Activated B cell treated with CpG ODN at 0.5 μM for 24 hours (primary cell): ENCODE measurements around the gene PGAM2. TPM values are rescaled to one million over a fixed set of nuclear protein-coding genes. Genes with fewer than 3 reads are reported as not detected.

ENCODE experiments used
- ATAC-seq: fragments of 200-7000 bp; cut with Tn5 transposase; one replicate; pipeline ENCODE4 v1.10.0; 2021; ENCODE audit warnings: low read depth, mild to moderate bottlenecking, moderate library complexity
- CTCF ChIA-PET: fragments of 350-600 bp; sonication (Branson Sonifier 250); formaldehyde crosslinking; loops from one replicate; lab custom pipeline; 2021; ENCODE audit warnings: antibody characterized with exemption; lab: Charles Lee
- POLR2A ChIA-PET: fragments of 350-600 bp; sonication (Branson Sonifier 250); formaldehyde crosslinking; loops from one replicate; lab custom pipeline; 2021; ENCODE audit warnings: antibody characterized with exemption; lab: Charles Lee
- DNase-seq: peaks from one replicate; pipeline ENCODE4 v3.0.0; 2022
- H3K27ac Mint-ChIP-seq: one replicate; pipeline ENCODE4 v1.8.0; 2020; ENCODE audit warnings: mixed read lengths
- H3K27me3 Mint-ChIP-seq: one replicate; pipeline ENCODE4 v1.8.0; 2021; ENCODE audit warnings: mixed read lengths
- H3K36me3 Mint-ChIP-seq: one replicate; pipeline ENCODE4 v1.8.0; 2021; ENCODE audit warnings: low read depth, mixed read lengths
- H3K4me1 Mint-ChIP-seq: one replicate; pipeline ENCODE4 v1.8.0; 2021; ENCODE audit warnings: mixed read lengths
- H3K4me3 Mint-ChIP-seq: one replicate; pipeline ENCODE4 v1.8.0; 2020; ENCODE audit warnings: mild to moderate bottlenecking, mixed read lengths
- H3K9me3 Mint-ChIP-seq: one replicate; pipeline ENCODE4 v1.8.0; 2020; ENCODE audit warnings: mixed read lengths
- intact Hi-C: fragments of 100-400 bp; cut with micrococcal nuclease; formaldehyde crosslinking; loops from one replicate; pipeline ENCODE4 v1.15.1; 2024
- total RNA-seq: library from RNA; stranded (reverse); gene quantifications from 2 replicates; pipeline ENCODE4 v1.2.3, GENCODE V29; 2022
- TF ChIP-seq, protein P1 (sequence below): fragments of 200-600 bp; IDR thresholded peaks from one replicate; pipeline ENCODE4 v1.8.0; 2022; ENCODE audit warnings: antibody characterized with exemption, mild to moderate bottlenecking

PGAM2 gene
- total RNA-seq, 1 donor from 2014 or later = 1.2 TPM

- intact Hi-C loops = loop anchor here (1.0 kb wide), 1 partner anchor 484 kb away; no protein-coding TSS in a partner anchor
- H3K9me3 Mint-ChIP-seq = no peaks in the 10 kb centered on the region
- peaks cover 54% of the 10 kb centered on the region for H3K4me1 Mint-ChIP-seq
- POLR2A ChIA-PET = interaction anchor here (0.7 to 3.5 kb wide), 14 partner anchors 13 to 66 kb away, joined by 3 to 52 read pairs (median 7); partner anchors contain the start of genes DBNL, PGAM2 and POLD2
- H3K27ac Mint-ChIP-seq = peak overlapping the region; percentile 96
- no peaks in the 10 kb centered on the region for H3K27me3 Mint-ChIP-seq
- H3K4me3 Mint-ChIP-seq = peak overlapping the region; percentile 89
- H3K36me3 Mint-ChIP-seq = peaks cover 45% of the 10 kb centered on the region
- ATAC-seq = no peak
- CTCF ChIA-PET = interaction anchor here (0.8 to 1.2 kb wide), 5 partner anchors 9 to 120 kb away, joined by 3 to 5 read pairs (median 3); partner anchors contain the start of genes POLD2 and YKT6
- no peak for DNase-seq
- TF ChIP-seq, protein P1, sequence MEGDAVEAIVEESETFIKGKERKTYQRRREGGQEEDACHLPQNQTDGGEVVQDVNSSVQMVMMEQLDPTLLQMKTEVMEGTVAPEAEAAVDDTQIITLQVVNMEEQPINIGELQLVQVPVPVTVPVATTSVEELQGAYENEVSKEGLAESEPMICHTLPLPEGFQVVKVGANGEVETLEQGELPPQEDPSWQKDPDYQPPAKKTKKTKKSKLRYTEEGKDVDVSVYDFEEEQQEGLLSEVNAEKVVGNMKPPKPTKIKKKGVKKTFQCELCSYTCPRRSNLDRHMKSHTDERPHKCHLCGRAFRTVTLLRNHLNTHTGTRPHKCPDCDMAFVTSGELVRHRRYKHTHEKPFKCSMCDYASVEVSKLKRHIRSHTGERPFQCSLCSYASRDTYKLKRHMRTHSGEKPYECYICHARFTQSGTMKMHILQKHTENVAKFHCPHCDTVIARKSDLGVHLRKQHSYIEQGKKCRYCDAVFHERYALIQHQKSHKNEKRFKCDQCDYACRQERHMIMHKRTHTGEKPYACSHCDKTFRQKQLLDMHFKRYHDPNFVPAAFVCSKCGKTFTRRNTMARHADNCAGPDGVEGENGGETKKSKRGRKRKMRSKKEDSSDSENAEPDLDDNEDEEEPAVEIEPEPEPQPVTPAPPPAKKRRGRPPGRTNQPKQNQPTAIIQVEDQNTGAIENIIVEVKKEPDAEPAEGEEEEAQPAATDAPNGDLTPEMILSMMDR = no peak
Observed at GRCh38 chr7:44081266-44081748, 15.9 kb upstream of the PGAM2 start.

DNA sequence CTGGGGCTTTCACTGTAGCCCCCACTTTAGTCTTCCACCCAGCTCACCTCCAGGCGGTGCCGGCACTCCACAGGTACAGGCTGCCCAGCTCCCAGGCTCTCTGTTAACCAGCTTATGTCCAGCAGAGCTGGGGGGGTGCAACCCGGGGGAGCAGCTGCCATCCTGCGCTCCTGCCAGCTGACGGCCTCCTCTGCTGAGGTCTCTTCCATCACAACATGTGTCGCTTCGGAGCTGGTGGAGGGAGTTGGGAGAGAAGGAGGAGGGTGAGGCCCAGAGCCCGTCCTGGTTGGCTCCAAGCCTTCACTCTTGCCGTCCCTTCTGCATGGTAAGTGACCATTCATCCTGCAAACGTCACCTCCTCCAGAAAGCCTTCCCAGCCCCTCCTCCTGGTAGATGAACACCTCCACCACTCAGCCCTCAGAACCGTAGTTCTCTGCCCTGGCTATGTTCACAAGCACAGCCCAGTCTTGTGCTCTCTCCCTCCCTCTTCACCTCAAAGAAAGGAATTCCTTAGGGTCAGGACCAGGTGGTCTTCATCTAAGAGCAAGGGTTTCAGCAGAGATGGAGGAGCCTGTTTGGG is 15.4 kb upstream of the PGAM2 start:
- peak overlapping the region; percentile 89 for H3K4me3 Mint-ChIP-seq
- TF ChIP-seq, protein P1 = no peak
- POLR2A ChIA-PET = interaction anchor here (0.7 to 3.5 kb wide), 13 partner anchors 8 to 67 kb away, joined by 3 to 52 read pairs (median 7); partner anchors contain the start of genes DBNL, PGAM2 and POLD2

GRCh38 chr7:44080118-44080517 is 14.8 kb upstream of the PGAM2 start:
- intact Hi-C loops = no loop called here
- no peaks in the 10 kb centered on the region for H3K9me3 Mint-ChIP-seq

More for the DNA sequence above, 15.4 kb upstream of the PGAM2 start:
- Mint-ChIP-seq H3K27me3 (no peaks in the 10 kb centered on the region), H3K36me3 (peaks cover 50% of the 10 kb centered on the region), H3K27ac (peak overlapping the region; percentile 96), H3K9me3 (no peaks in the 10 kb centered on the region), H3K4me1 (peaks cover 58% of the 10 kb centered on the region)
- ATAC-seq (no peak), DNase-seq (no peak)
- intact Hi-C loops = loop anchor here (1.0 kb wide), 1 partner anchor 485 kb away; no protein-coding TSS in a partner anchor
- CTCF ChIA-PET = interaction anchor here (0.7 to 1.5 kb wide), 7 partner anchors 8 to 120 kb away, joined by 3 to 5 read pairs (median 3); partner anchors contain the start of genes POLD2 and YKT6

DNA sequence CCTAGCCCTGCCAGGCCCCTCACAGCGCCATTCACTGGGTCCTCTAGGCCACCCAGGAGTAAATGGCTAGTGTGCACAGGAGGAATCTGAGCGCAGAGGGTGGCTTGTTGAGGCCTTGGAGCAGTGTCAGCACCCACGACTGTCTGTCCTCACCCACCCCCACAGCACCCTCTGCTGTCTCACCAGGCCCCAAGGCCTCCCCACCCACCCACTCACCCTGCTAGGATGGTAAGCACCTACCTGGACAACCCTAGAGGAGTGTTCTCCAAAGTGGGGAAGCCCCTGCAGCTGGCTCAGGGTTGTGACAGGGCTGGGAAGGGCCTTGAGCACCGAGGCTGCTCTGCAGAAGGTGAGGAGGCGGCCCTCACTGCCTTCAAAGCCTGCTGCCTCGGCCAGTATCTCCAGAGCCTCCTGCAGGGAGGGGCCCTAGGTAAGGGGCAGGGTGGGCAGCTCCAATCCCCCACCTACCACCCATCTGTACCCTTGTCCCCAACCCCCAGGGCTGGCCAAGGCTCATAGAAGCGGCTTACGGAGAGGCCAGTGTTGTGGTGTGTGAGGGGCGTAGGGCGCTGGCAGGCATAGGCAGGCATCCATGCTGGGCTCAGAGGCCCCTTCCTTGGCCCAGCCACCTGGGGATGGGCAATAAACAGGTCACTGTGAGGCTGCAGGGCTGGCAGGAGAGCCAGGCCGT is 14.1 kb upstream of the PGAM2 start:
- no peak overlapping the region for H3K4me3 Mint-ChIP-seq
- DNase-seq = no peak
- H3K36me3 Mint-ChIP-seq = peaks cover 56% of the 10 kb centered on the region
- TF ChIP-seq, protein P1 = no peak
- CTCF ChIA-PET = interaction anchor here (1.5 kb wide), 1 partner anchor 36 kb away, joined by 3 read pairs; no protein-coding TSS in a partner anchor
- POLR2A ChIA-PET = interaction anchor here (1.5 to 3.5 kb wide), 2 partner anchors 21 to 34 kb away, joined by 6 to 52 read pairs; partner anchors contain the start of gene DBNL
- H3K27me3 Mint-ChIP-seq = no peaks in the 10 kb centered on the region
- peak overlapping the region; percentile 92 for H3K27ac Mint-ChIP-seq
- intact Hi-C loops = no loop called here
- ATAC-seq = no peak
- peaks cover 70% of the 10 kb centered on the region for H3K4me1 Mint-ChIP-seq
- H3K9me3 Mint-ChIP-seq = no peaks in the 10 kb centered on the region

More at GRCh38 chr7:44080118-44080517, 14.8 kb upstream of the PGAM2 start:
- TF ChIP-seq, protein P1 = no peak
- H3K36me3 Mint-ChIP-seq = peaks cover 56% of the 10 kb centered on the region
- H3K27ac Mint-ChIP-seq = peak overlapping the region; percentile 96
- ChIA-PET POLR2A (interaction anchor here (0.8 to 3.5 kb wide), 4 partner anchors 8 to 67 kb away, joined by 3 to 52 read pairs (median 7); partner anchors contain the start of gene DBNL), CTCF (interaction anchor here (0.7 to 1.5 kb wide), 2 partner anchors 7 to 35 kb away, joined by 3 read pairs; no protein-coding TSS in a partner anchor)
- no peak overlapping the region for H3K4me3 Mint-ChIP-seq
- no peaks in the 10 kb centered on the region for H3K27me3 Mint-ChIP-seq
- no peak for DNase-seq
- no peak for ATAC-seq
- peaks cover 64% of the 10 kb centered on the region for H3K4me1 Mint-ChIP-seq
